SK-N-SH treated with all-trans-retinoic acid at 6 μM for 48 hours (cell line): Measurements from ENCODE around the gene IQCH.
A peak's percentile ranks its signal among the peaks of the same experiment; 100 is the strongest.

Source experiments
- ATAC-seq: fragments of 200-7000 bp; cut with Tn5 transposase; 3 replicates; pipeline ENCODE4 v1.9.1; 2020; ENCODE audit warnings: mild to moderate bottlenecking, moderate library complexity
- ARNTL ChIP-seq: fragments of 450-650 bp; formaldehyde crosslinking; IDR thresholded peaks from 2 replicates; pipeline ENCODE4 v1.5.0; 2020; ENCODE audit warnings: low read depth, mild to moderate bottlenecking, moderate library complexity, borderline replicate concordance
- BACH2 ChIP-seq: fragments of 250-450 bp; sonication (Bioruptor Pico); IDR thresholded peaks from 2 replicates; pipeline ENCODE4 v1.9.0; 2021; ENCODE audit warnings: mild to moderate bottlenecking, borderline replicate concordance
- CREB5 ChIP-seq: fragments of 250-450 bp; sonication (Bioruptor Pico); IDR thresholded peaks from 2 replicates; pipeline ENCODE4 v1.5.1; 2020; ENCODE audit warnings: low read depth, mild to moderate bottlenecking, moderate library complexity
- CSDC2 ChIP-seq: fragments of 250-450 bp; sonication (Bioruptor Pico); IDR thresholded peaks from 2 replicates; pipeline ENCODE4 v1.5.0; 2020; ENCODE audit warnings: mild to moderate bottlenecking, moderate library complexity
- ESRRG ChIP-seq: fragments of 250-450 bp; sonication (Bioruptor Pico); IDR thresholded peaks from 2 replicates; pipeline ENCODE4 v1.6.1; 2021; ENCODE audit warnings: mild to moderate bottlenecking
- GLIS3 ChIP-seq: fragments of 250-450 bp; sonication (Bioruptor Pico); IDR thresholded peaks from 2 replicates; pipeline ENCODE4 v1.5.0; 2020; ENCODE audit warnings: mild to moderate bottlenecking, moderate library complexity
- ISL1 ChIP-seq: fragments of 250-450 bp; sonication (Bioruptor Pico); IDR thresholded peaks from 2 replicates; pipeline ENCODE4 v2.1.2; 2022; ENCODE audit warnings: mild to moderate bottlenecking, moderate library complexity
- PATZ1 ChIP-seq: fragments of 250-450 bp; sonication (Bioruptor Pico); IDR thresholded peaks from 2 replicates; pipeline ENCODE4 v1.8.0; 2020; ENCODE audit warnings: mild to moderate bottlenecking, moderate library complexity, borderline replicate concordance
- POU6F1 ChIP-seq: fragments of 250-450 bp; sonication (Bioruptor Pico); IDR thresholded peaks from 2 replicates; pipeline ENCODE4 v1.8.0; 2021; ENCODE audit warnings: low read depth, mild to moderate bottlenecking, moderate library complexity, borderline replicate concordance
- PPARA ChIP-seq: fragments of 250-450 bp; sonication (Bioruptor Pico); IDR thresholded peaks from 2 replicates; pipeline ENCODE4 v1.5.0; 2020; ENCODE audit warnings: mild to moderate bottlenecking, borderline replicate concordance
- RARB ChIP-seq: fragments of 250-450 bp; sonication (Bioruptor Pico); IDR thresholded peaks from 2 replicates; pipeline ENCODE4 v1.8.0; 2021; ENCODE audit warnings: mild to moderate bottlenecking, moderate library complexity
- TCF4 ChIP-seq: fragments of 250-450 bp; sonication (Bioruptor Pico); IDR thresholded peaks from 2 replicates; pipeline ENCODE4 v1.8.0; 2021; ENCODE audit warnings: mild to moderate bottlenecking, moderate library complexity, borderline replicate concordance
- TOX ChIP-seq: fragments of 250-450 bp; sonication (Bioruptor Pico); IDR thresholded peaks from 2 replicates; pipeline ENCODE4 v1.8.0; 2021; ENCODE audit warnings: mild to moderate bottlenecking, moderate library complexity, borderline replicate concordance
- ZC3H10 ChIP-seq: fragments of 250-450 bp; sonication (Bioruptor Pico); IDR thresholded peaks from 2 replicates; pipeline ENCODE4 v1.5.1; 2021; ENCODE audit warnings: mild to moderate bottlenecking, moderate library complexity
- ZFP3 ChIP-seq: fragments of 250-450 bp; sonication (Bioruptor Pico); IDR thresholded peaks from 2 replicates; pipeline ENCODE4 v1.5.0; 2020; ENCODE audit warnings: mild to moderate bottlenecking, moderate library complexity
- ZFP30 ChIP-seq: fragments of 450-650 bp; formaldehyde crosslinking; IDR thresholded peaks from 2 replicates; pipeline ENCODE4 v1.5.0; 2022; ENCODE audit warnings: mild to moderate bottlenecking, moderate library complexity
- ZNF565 ChIP-seq: fragments of 450-650 bp; formaldehyde crosslinking; conservative IDR thresholded peaks from 2 replicates; pipeline ENCODE4 v1.5.0; 2020; ENCODE audit warnings: low read depth, mild to moderate bottlenecking, moderate library complexity
- ZNF70 ChIP-seq: fragments of 450-650 bp; formaldehyde crosslinking; IDR thresholded peaks from 2 replicates; pipeline ENCODE4 v1.5.0; 2020; ENCODE audit warnings: mild to moderate bottlenecking, moderate library complexity
- ZNF8 ChIP-seq: fragments of 450-650 bp; formaldehyde crosslinking; IDR thresholded peaks from 2 replicates; pipeline ENCODE4 v1.5.0; 2020; ENCODE audit warnings: mild to moderate bottlenecking, moderate library complexity

The IQCH gene

GRCh38 chr15:67506775-67507747, 252.5 kb downstream of the IQCH start (continued):
- TF ChIP-seq CREB5 (CRISPR knock-in tag), result no peak
- no peak for TF ChIP-seq ZFP3
- no peak for TF ChIP-seq RARB (CRISPR knock-in tag)
- TF ChIP-seq TCF4 (CRISPR knock-in tag), result no peak
- TF ChIP-seq GLIS3 (CRISPR knock-in tag), result no peak

GRCh38 chr15:67508407-67508806, 253.8 kb downstream of the IQCH start:
- no peak for ATAC-seq
- TF ChIP-seq GLIS3 (CRISPR knock-in tag) (no peak), TCF4 (CRISPR knock-in tag) (no peak), ISL1 (CRISPR knock-in tag) (no peak)

- TF ChIP-seq TCF4 (CRISPR knock-in tag), result no peak
- TF ChIP-seq ZC3H10 (CRISPR knock-in tag), result no peak
- TF ChIP-seq BACH2 (CRISPR knock-in tag), result no peak
- TF ChIP-seq ZNF70, result no peak
- TF ChIP-seq ZNF565 (CRISPR knock-in tag), result no peak
- no peak for TF ChIP-seq GLIS3 (CRISPR knock-in tag)
- ATAC-seq, result no peak
These were observed 255.3 kb downstream of the IQCH start for GRCh38 chr15:67509918-67510317.

- no peak for TF ChIP-seq ZNF70
- TF ChIP-seq POU6F1 (CRISPR knock-in tag), result no peak
- TF ChIP-seq RARB (CRISPR knock-in tag), result no peak
- TF ChIP-seq ZFP30 (CRISPR knock-in tag), result no peak
- TF ChIP-seq ZFP3, result no peak
- no peak for TF ChIP-seq PATZ1
- TF ChIP-seq CSDC2 (CRISPR knock-in tag), result no peak
- no peak for TF ChIP-seq ZC3H10 (CRISPR knock-in tag)
- no peak for TF ChIP-seq PPARA (CRISPR knock-in tag)
- TF ChIP-seq ZNF8 (CRISPR knock-in tag), result no peak
- no peak for TF ChIP-seq BACH2 (CRISPR knock-in tag)
- TF ChIP-seq ESRRG (CRISPR knock-in tag), result no peak
- TF ChIP-seq TOX (CRISPR knock-in tag), result no peak
- TF ChIP-seq ISL1 (CRISPR knock-in tag), result no peak
- no peak for TF ChIP-seq ARNTL (CRISPR knock-in tag)
- no peak for TF ChIP-seq GLIS3 (CRISPR knock-in tag)
- no peak for TF ChIP-seq CREB5 (CRISPR knock-in tag)
These were observed 256.1 kb downstream of the IQCH start for GRCh38 chr15:67510597-67511190.

More at GRCh38 chr15:67510597-67511190, 256.1 kb downstream of the IQCH start:
- peak; percentile 96 for ATAC-seq
